Tibial nerve (tissue), 3 donors: Measurements from ENCODE around the gene AIF1.

Source experiments
- POLR2A ChIP-seq, 2 donors: fragments of 450-650 bp; IDR thresholded peaks; one replicate each; pipeline ENCODE4 v1.6.1; 2017; ENCODE audit warnings: antibody characterized with exemption in 2 of 2, mild to moderate bottlenecking in 2 of 2, moderate library complexity in 2 of 2
- TF ChIP-seq, protein P1 (sequence below), 5 experiments: fragments of 200-600 bp in 3 of 5; fragments of 450-650 bp in 2 of 5; sonication (generic) in 3 of 5; IDR thresholded peaks; one replicate each; pipeline ENCODE4 v1.5.1; 2016 to 2019; ENCODE audit warnings: antibody characterized with exemption in 5 of 5, mild to moderate bottlenecking in 3 of 5, moderate library complexity in 2 of 5

- TF ChIP-seq POLR2A (IDR thresholded peaks at IDR 0.05) = no peak
- TF ChIP-seq, protein P1, sequence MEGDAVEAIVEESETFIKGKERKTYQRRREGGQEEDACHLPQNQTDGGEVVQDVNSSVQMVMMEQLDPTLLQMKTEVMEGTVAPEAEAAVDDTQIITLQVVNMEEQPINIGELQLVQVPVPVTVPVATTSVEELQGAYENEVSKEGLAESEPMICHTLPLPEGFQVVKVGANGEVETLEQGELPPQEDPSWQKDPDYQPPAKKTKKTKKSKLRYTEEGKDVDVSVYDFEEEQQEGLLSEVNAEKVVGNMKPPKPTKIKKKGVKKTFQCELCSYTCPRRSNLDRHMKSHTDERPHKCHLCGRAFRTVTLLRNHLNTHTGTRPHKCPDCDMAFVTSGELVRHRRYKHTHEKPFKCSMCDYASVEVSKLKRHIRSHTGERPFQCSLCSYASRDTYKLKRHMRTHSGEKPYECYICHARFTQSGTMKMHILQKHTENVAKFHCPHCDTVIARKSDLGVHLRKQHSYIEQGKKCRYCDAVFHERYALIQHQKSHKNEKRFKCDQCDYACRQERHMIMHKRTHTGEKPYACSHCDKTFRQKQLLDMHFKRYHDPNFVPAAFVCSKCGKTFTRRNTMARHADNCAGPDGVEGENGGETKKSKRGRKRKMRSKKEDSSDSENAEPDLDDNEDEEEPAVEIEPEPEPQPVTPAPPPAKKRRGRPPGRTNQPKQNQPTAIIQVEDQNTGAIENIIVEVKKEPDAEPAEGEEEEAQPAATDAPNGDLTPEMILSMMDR (IDR thresholded peaks at IDR 0.05) = no peak
Observed at GRCh38 chr6:31634131-31634530, 19.1 kb downstream of the AIF1 start.
